PFSK-1 (cell line): ENCODE measurements around the gene SPRING1.

Experiments used
- POLR2AphosphoS5 ChIP-seq: IDR thresholded peaks from 2 replicates; pipeline ENCODE4 v1.6.1; 2012; ENCODE audit warnings: low read depth, mild to moderate bottlenecking, control low read depth, low read length, moderate library complexity
- TAF1 ChIP-seq: IDR thresholded peaks from 2 replicates; pipeline ENCODE4 v1.6.1; 2012; ENCODE audit warnings: low read length, control low read depth, borderline replicate concordance; ENCODE audit not compliant: insufficient read depth

DNA sequence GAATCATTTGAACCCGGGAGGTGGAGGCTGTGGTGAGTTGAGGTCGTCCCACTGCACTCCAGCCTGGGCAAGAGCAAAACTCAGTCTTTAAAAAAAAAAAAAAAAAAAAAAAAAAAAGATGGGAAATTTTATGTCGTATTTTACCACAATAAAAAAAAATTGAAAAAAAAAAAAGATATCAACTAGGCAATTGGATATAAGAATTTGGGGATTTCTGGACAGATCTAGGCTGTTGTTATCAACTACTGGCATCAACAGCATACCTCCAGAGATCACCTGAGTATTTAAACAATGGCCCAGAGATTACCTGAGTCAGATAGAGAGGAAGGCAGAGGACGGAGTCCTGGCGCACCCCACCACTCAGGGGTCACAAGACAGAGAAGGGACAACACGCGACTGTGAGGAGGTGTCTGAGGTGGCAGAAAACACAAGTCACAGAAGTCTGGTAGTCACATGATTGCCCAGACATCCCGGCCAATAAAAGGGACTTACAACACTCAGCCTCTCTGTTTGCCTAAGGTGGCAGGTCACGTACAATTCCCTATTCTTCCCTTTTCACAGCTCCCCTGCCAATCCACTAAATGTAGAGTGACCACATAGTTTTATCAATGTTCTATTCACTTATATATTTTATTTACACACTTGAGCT, 1.8 kb downstream of the SPRING1 start:
- no peak for TF ChIP-seq POLR2AphosphoS5
- no peak for TF ChIP-seq TAF1
